CD14-positive monocyte (primary cell): ENCODE data around the gene GAA. TPM values are rescaled to one million over a fixed set of nuclear protein-coding genes. Genes with fewer than 3 reads are reported as not detected.
"Not testable (repeated sequence)": the region's sequence is repeated elsewhere in the genome, so short reads cannot be mapped to it uniquely, and the experiment has no call there.

Experiments used
- DNase-seq, 3 donors: peaks; one replicate each; pipeline ENCODE4 v3.0.0-alpha.2; 2011 to 2022
- H2AFZ ChIP-seq: 2 replicates; pipeline ENCODE4 v1.6.0; 2012; ENCODE audit warnings: mild to moderate bottlenecking, low read depth, low read length, inconsistent platforms; ENCODE audit not compliant: insufficient read depth, poor library complexity, severe bottlenecking
- H3K27ac ChIP-seq, 2 donors: 1 replicate in 1 of 2; 2 replicates in 1 of 2; pipeline ENCODE4 v1.5.1; 2012 to 2013; ENCODE audit warnings: low read length in 2 of 2, control low read depth in 1 of 2, inconsistent platforms in 1 of 2, low read depth in 1 of 2, mild to moderate bottlenecking in 1 of 2
- H3K27me3 ChIP-seq, 2 donors: one replicate each; pipeline versions ENCODE4 v1.6.0 to v1.6.1; 2011 to 2013; ENCODE audit warnings: low read length in 2 of 2; ENCODE audit not compliant: control insufficient read depth in 2 of 2, insufficient read depth in 2 of 2
- H3K36me3 ChIP-seq, 2 donors: replicated peaks in 1 of 2; 1 replicate in 1 of 2; 2 replicates in 1 of 2; pipeline versions ENCODE4 v1.5.1 to v1.6.1; 2012 to 2013; ENCODE audit warnings: low read length in 2 of 2, control low read depth in 1 of 2, inconsistent platforms in 1 of 2, mild to moderate bottlenecking in 1 of 2; ENCODE audit not compliant: insufficient read depth in 2 of 2, control insufficient read depth in 1 of 2
- H3K4me1 ChIP-seq, 2 donors: 1 replicate in 1 of 2; 2 replicates in 1 of 2; pipeline versions ENCODE4 v1.5.1 to v1.6.1; 2012 to 2013; ENCODE audit warnings: low read length in 2 of 2, control low read depth in 1 of 2, inconsistent platforms in 1 of 2, mild to moderate bottlenecking in 1 of 2, moderate library complexity in 1 of 2; ENCODE audit not compliant: insufficient read depth in 2 of 2, control insufficient read depth in 1 of 2
- H3K4me2 ChIP-seq: replicated peaks from 2 replicates; pipeline ENCODE3; 2012; ENCODE audit warnings: low read length, moderate library complexity, mild to moderate bottlenecking; ENCODE audit not compliant: poor library complexity, severe bottlenecking; ENCODE audit errors: extremely low read depth
- H3K4me3 ChIP-seq, 3 experiments: fragments of 200-600 bp in 1 of 3; sonication (generic) in 1 of 3; replicated peaks in 1 of 3; 1 replicate in 2 of 3; 2 replicates in 1 of 3; pipeline ENCODE4 v1.5.1; 2011 to 2013; ENCODE audit warnings: low read length in 3 of 3, mild to moderate bottlenecking in 3 of 3, control low read depth in 2 of 3, low read depth in 2 of 3, inconsistent platforms in 1 of 3, moderate library complexity in 1 of 3
- H3K79me2 ChIP-seq: 2 replicates; pipeline ENCODE4 v1.6.0; 2012; ENCODE audit warnings: mild to moderate bottlenecking, control low read depth, inconsistent platforms, low read length, moderate library complexity; ENCODE audit not compliant: insufficient read depth
- H3K9ac ChIP-seq: 2 replicates; pipeline ENCODE4 v1.6.0; 2017; ENCODE audit warnings: low read length, mild to moderate bottlenecking; ENCODE audit not compliant: insufficient read depth, poor library complexity, severe bottlenecking
- H3K9me3 ChIP-seq, 2 donors: replicated peaks in 1 of 2; 1 replicate in 1 of 2; 2 replicates in 1 of 2; pipeline versions ENCODE4 v1.5.1 to v1.6.1; 2012 to 2013; ENCODE audit warnings: low read length in 2 of 2, control low read depth in 1 of 2; ENCODE audit not compliant: control insufficient read depth in 1 of 2, insufficient read depth in 1 of 2
- H4K20me1 ChIP-seq: 2 replicates; pipeline ENCODE4 v1.6.0; 2012; ENCODE audit warnings: mild to moderate bottlenecking, low read length, control low read depth, moderate library complexity; ENCODE audit not compliant: insufficient read depth
- H3K27ac Mint-ChIP-seq, 7 donors: one replicate each; pipeline ENCODE4 v1.8.0; 2020; ENCODE audit warnings: mild to moderate bottlenecking in 7 of 7, mixed read lengths in 7 of 7, moderate library complexity in 6 of 7, inconsistent platforms in 2 of 7
- H3K27me3 Mint-ChIP-seq, 3 donors: one replicate each; pipeline ENCODE4 v1.8.0; 2021 to 2022; ENCODE audit warnings: low read depth in 3 of 3, mild to moderate bottlenecking in 3 of 3, mixed read lengths in 3 of 3, moderate library complexity in 3 of 3, inconsistent platforms in 1 of 3
- H3K36me3 Mint-ChIP-seq, 2 donors: one replicate each; pipeline ENCODE4 v1.8.0; 2020; ENCODE audit warnings: mixed read lengths in 2 of 2, inconsistent platforms in 1 of 2, mild to moderate bottlenecking in 1 of 2
- H3K4me1 Mint-ChIP-seq: one replicate; pipeline ENCODE4 v1.8.0; 2020; ENCODE audit warnings: mild to moderate bottlenecking, mixed read lengths
- H3K4me3 Mint-ChIP-seq, 2 donors: one replicate each; pipeline ENCODE4 v1.8.0; 2020; ENCODE audit warnings: mild to moderate bottlenecking in 2 of 2, mixed read lengths in 2 of 2, moderate library complexity in 1 of 2
- H3K9me3 Mint-ChIP-seq, 7 donors: one replicate each; pipeline ENCODE4 v1.8.0; 2020 to 2022; ENCODE audit warnings: mixed read lengths in 7 of 7, mild to moderate bottlenecking in 6 of 7, moderate library complexity in 6 of 7, inconsistent platforms in 2 of 7
- WGBS: methylation state at CpG from one replicate; pipeline ENCODE4 v1.1.5; 2013; ENCODE audit warnings: missing lambda C conversion rate; ENCODE audit not compliant: insufficient coverage; 5-methylcytosine and 5-hydroxymethylcytosine counted together
- intact Hi-C, 2 donors: fragments of 100-400 bp; cut with micrococcal nuclease; formaldehyde crosslinking; loops; one replicate each; pipeline versions ENCODE4 v1.15.0 to v1.15.1; 2023
- polyA plus RNA-seq, 3 donors: library from polyadenylated mRNA; depleted of rRNA in 1 of 3; unstranded in 2 of 3; stranded (reverse) in 1 of 3; fragments of 300-500 nt in 2 of 3; fragments of >200 nt in 1 of 3; fragmentation: Illumina TruSeq in 2 of 3; gene quantifications; 1 replicate in 2 of 3; 2 replicates in 1 of 3; pipeline ENCODE4 v1.2.3, GENCODE V29; 2012 to 2021
- TF ChIP-seq, protein P1 (sequence below): fragments of 200-600 bp; IDR thresholded peaks from one replicate; pipeline ENCODE4 v1.8.0; 2022; ENCODE audit warnings: antibody characterized with exemption, mild to moderate bottlenecking

Gene GAA
- polyA plus RNA-seq, 3 donors, result 116 to 140 (median 120) TPM

DNA sequence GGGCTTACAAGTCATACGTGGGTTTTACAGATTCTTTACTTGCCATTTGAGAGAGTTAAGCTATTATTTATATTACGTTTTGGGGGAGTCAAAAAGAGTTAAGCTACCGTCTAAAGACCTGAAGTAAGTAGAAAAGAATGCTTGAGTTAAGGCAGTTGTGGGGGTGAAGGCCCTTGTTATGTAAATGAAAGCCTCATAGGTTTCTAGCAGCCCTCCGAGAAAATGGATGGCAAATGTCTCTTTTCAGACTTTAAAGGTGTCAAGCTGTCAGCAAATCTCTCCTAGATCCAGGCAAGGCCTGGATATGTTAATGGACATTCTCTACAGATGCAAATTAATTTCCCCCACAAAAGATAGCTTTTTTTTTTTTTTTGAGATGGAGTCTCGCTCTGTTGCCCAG is 52.8 kb downstream of the GAA start:
- H3K9me3 Mint-ChIP-seq, result peaks cover 30 to 61% (median 44%) of the 10 kb centered on the region in 7 donors
- Histone ChIP-seq H3K27ac (no peak overlapping the region), H2AFZ (no peak overlapping the region), H3K9ac (no peak overlapping the region), H3K4me3 (no peak overlapping the region), H3K9me3 (peaks cover 20 to 45% of the 10 kb centered on the region in 2 donors), H3K27me3 (no peaks in the 10 kb centered on the region), H4K20me1 (no peaks in the 10 kb centered on the region), H3K79me2 (no peaks in the 10 kb centered on the region), H3K4me1 (peaks cover 7 to 9% of the 10 kb centered on the region in 2 donors), H3K4me2 (no peak overlapping the region), H3K36me3 (no peaks in the 10 kb centered on the region)
- TF ChIP-seq, protein P1, sequence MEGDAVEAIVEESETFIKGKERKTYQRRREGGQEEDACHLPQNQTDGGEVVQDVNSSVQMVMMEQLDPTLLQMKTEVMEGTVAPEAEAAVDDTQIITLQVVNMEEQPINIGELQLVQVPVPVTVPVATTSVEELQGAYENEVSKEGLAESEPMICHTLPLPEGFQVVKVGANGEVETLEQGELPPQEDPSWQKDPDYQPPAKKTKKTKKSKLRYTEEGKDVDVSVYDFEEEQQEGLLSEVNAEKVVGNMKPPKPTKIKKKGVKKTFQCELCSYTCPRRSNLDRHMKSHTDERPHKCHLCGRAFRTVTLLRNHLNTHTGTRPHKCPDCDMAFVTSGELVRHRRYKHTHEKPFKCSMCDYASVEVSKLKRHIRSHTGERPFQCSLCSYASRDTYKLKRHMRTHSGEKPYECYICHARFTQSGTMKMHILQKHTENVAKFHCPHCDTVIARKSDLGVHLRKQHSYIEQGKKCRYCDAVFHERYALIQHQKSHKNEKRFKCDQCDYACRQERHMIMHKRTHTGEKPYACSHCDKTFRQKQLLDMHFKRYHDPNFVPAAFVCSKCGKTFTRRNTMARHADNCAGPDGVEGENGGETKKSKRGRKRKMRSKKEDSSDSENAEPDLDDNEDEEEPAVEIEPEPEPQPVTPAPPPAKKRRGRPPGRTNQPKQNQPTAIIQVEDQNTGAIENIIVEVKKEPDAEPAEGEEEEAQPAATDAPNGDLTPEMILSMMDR, result no peak
- no peaks in the 10 kb centered on the region for H3K27me3 Mint-ChIP-seq
- peaks cover 10% of the 10 kb centered on the region for H3K4me1 Mint-ChIP-seq
- intact Hi-C loops, result loop anchor here in 1 of 2 donors (5.0 kb wide), 1 partner anchor 58 kb away; no protein-coding TSS in a partner anchor
- DNase-seq, result no peak
- H3K27ac Mint-ChIP-seq, result no peak overlapping the region
- H3K4me3 Mint-ChIP-seq, result no peak overlapping the region
- H3K36me3 Mint-ChIP-seq, result peaks cover 2% of the 10 kb centered on the region in 2 donors
- 95% methylated on average over 3 of the region's 5 CpGs for WGBS

DNA sequence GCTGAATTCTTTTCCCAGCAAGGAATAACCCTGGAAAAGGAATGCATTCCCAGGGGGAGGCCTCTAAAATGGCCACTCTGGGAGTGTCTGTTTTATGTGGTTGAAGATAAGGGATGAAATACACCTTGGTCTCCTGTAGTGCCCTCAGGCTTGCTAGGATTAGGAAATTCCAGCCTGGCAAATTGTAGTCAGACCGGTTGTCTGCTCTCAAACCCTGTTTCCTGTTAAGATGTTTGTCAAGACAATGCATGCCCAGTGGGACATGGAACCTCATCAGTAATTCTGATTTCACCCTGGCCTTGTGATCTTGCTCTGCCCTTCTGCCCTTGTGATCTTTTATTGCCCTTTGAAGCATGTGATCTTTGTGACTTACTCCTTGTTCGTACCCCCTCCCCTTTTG is 54.2 kb downstream of the GAA start:
- H3K79me2 ChIP-seq, H3K4me3 Mint-ChIP-seq, H3K36me3 Mint-ChIP-seq, H3K27me3 ChIP-seq, H3K4me1 ChIP-seq, DNase-seq, H3K4me1 Mint-ChIP-seq, H3K9ac ChIP-seq, H3K27ac Mint-ChIP-seq, H3K27ac ChIP-seq, H3K4me2 ChIP-seq, H2AFZ ChIP-seq, H3K36me3 ChIP-seq, H3K4me3 ChIP-seq, H4K20me1 ChIP-seq, H3K27me3 Mint-ChIP-seq, intact Hi-C loops: not testable (repeated sequence)
- peaks cover 20 to 45% of the 10 kb centered on the region in 2 donors for H3K9me3 ChIP-seq
- 75% methylated on average over 1 of the region's 2 CpGs for WGBS
- H3K9me3 Mint-ChIP-seq, result peaks cover 30 to 57% (median 44%) of the 10 kb centered on the region in 7 donors
